Limb (tissue), 2 donors: ENCODE measurements around the gene CHRM4.

Experiments used
- DNase-seq, 2 donors: peaks; one replicate each; pipeline ENCODE4 v3.0.0-alpha.2; 2016; ENCODE audit errors: extremely low spot score in 2 of 2

Gene CHRM4

GRCh38 chr11:46402957-46403902, 11.7 kb upstream of the CHRM4 start:
- DNase-seq: no peak

GRCh38 chr11:46397526-46397925, 6.0 kb upstream of the CHRM4 start:
- DNase-seq: no peak

- DNase-seq: no peak
These were observed 2.2 kb upstream of the CHRM4 start for GRCh38 chr11:46393759-46394158.

- DNase-seq: no peak
These were observed 1.6 kb upstream of the CHRM4 start for GRCh38 chr11:46393231-46393616.

- peak; percentile 76 to 89 for DNase-seq
These were observed 1.1 kb upstream of the CHRM4 start for GRCh38 chr11:46392421-46393230.

GRCh38 chr11:46391186-46391577, 394 bp downstream of the CHRM4 start:
- DNase-seq: no peak

- DNase-seq: no peak
These were observed 1.0 kb downstream of the CHRM4 start for GRCh38 chr11:46390331-46391171.

GRCh38 chr11:46389450-46390330, 1.9 kb downstream of the CHRM4 start:
- DNase-seq: peak in 1 of 2 donors; percentile 84

- DNase-seq: no peak
These were observed 2.7 kb downstream of the CHRM4 start for GRCh38 chr11:46388619-46389449.

- no peak for DNase-seq
These were observed 3.5 kb downstream of the CHRM4 start for GRCh38 chr11:46387919-46388618.

GRCh38 chr11:46387456-46387855, 4.1 kb downstream of the CHRM4 start:
- DNase-seq: no peak

- no peak for DNase-seq
These were observed 4.9 kb downstream of the CHRM4 start for GRCh38 chr11:46386674-46387073.

GRCh38 chr11:46386005-46386578, 5.5 kb downstream of the CHRM4 start:
- DNase-seq: peak in 1 of 2 donors; percentile 23

- DNase-seq: peak in 1 of 2 donors; percentile 26
These were observed 6.2 kb downstream of the CHRM4 start for GRCh38 chr11:46385169-46386004.

GRCh38 chr11:46383974-46384701, 7.4 kb downstream of the CHRM4 start:
- DNase-seq: no peak

- no peak for DNase-seq
These were observed 8.2 kb downstream of the CHRM4 start for GRCh38 chr11:46383404-46383758.
